Measurements from ENCODE around the gene FAAP100. TPM values are rescaled to one million over a fixed set of nuclear protein-coding genes. Genes with fewer than 3 reads are reported as not detected.

The FAAP100 gene
- total RNA-seq, 1 experiment from 2014 or later, result 54.7 TPM

- TF ChIP-seq ATF1 (CRISPR knock-in tag; IDR thresholded peaks at IDR 0.05), result no peak
- no peak for TF ChIP-seq FOXP1 (CRISPR knock-in tag; IDR thresholded peaks at IDR 0.05; ENCODE audit: borderline replicate concordance)
- TF ChIP-seq ZMAT4 (CRISPR knock-in tag; IDR thresholded peaks at IDR 0.05), result no peak
Observed at GRCh38 chr17:81500047-81500446, 52.1 kb downstream of the FAAP100 start (continued).

GRCh38 chr17:81499601-81499970 lies 52.6 kb downstream of the FAAP100 start:
- POLR2A ChIA-PET, result interaction anchor here (1.2 to 2.1 kb wide), 2 partner anchors 14 to 15 kb away, joined by 7 to 12 read pairs; partner anchors contain the start of gene ACTG1
- H3K9me3 Mint-ChIP-seq, result no peaks in the 10 kb centered on the region
- ATAC-seq (no peak), DNase-seq (ENCODE audit: low spot score) (no peak)
- H3K36me3 Mint-ChIP-seq, result no peaks in the 10 kb centered on the region
- no peak overlapping the region for H3K4me3 Mint-ChIP-seq
- TF ChIP-seq MYBL2 (CRISPR knock-in tag; IDR thresholded peaks at IDR 0.05), result no peak
- no peak for TF ChIP-seq SMAD3 (CRISPR knock-in tag; IDR thresholded peaks at IDR 0.05; ENCODE audit: borderline replicate concordance)
- TF ChIP-seq STAT6 (CRISPR knock-in tag; conservative IDR thresholded peaks at IDR 0.05; ENCODE audit: low read depth), result no peak
- no peak for TF ChIP-seq ZBTB21 (CRISPR knock-in tag; IDR thresholded peaks at IDR 0.05; ENCODE audit: borderline replicate concordance)
- TF ChIP-seq KAT7 (CRISPR knock-in tag; IDR thresholded peaks at IDR 0.05; ENCODE audit: borderline replicate concordance), result no peak
- H3K27ac Mint-ChIP-seq, result no peak overlapping the region
- CTCF ChIA-PET, result interaction anchor here (0.6 to 2.2 kb wide), 7 partner anchors 9 to 256 kb away, joined by 4 to 10 read pairs (median 5); no protein-coding TSS in a partner anchor
- H3K27me3 Mint-ChIP-seq (ENCODE audit: low read depth), result peaks cover 39% of the 10 kb centered on the region
- peaks cover 8% of the 10 kb centered on the region for H3K4me1 Mint-ChIP-seq

- no peak for DNase-seq (ENCODE audit: low spot score)
Observed at GRCh38 chr17:81498953-81499600, 53.1 kb downstream of the FAAP100 start.

More at GRCh38 chr17:81498953-81499600, 53.1 kb downstream of the FAAP100 start:
- H3K4me3 Mint-ChIP-seq, result no peak overlapping the region
- peaks cover 9% of the 10 kb centered on the region for H3K4me1 Mint-ChIP-seq
- no peak for ATAC-seq
- TF ChIP-seq TP53 (CRISPR knock-in tag; IDR thresholded peaks at IDR 0.05) (no peak), ZNF423 (CRISPR knock-in tag; IDR thresholded peaks at IDR 0.05) (no peak), ZNF425 (CRISPR knock-in tag; conservative IDR thresholded peaks at IDR 0.05) (no peak), ZNF317 (CRISPR knock-in tag; IDR thresholded peaks at IDR 0.05; ENCODE audit: borderline replicate concordance, low read depth) (no peak), FOXP1 (CRISPR knock-in tag; IDR thresholded peaks at IDR 0.05; ENCODE audit: borderline replicate concordance) (no peak), PREB (CRISPR knock-in tag; IDR thresholded peaks at IDR 0.05; ENCODE audit: borderline replicate concordance) (no peak), ESRRA (CRISPR knock-in tag; IDR thresholded peaks at IDR 0.05; ENCODE audit: borderline replicate concordance) (no peak), SP1 (CRISPR knock-in tag; conservative IDR thresholded peaks at IDR 0.05) (no peak), ZNF512 (CRISPR knock-in tag; IDR thresholded peaks at IDR 0.05; ENCODE audit: borderline replicate concordance) (no peak), HMGA2 (CRISPR knock-in tag; IDR thresholded peaks at IDR 0.05) (no peak)
- no peaks in the 10 kb centered on the region for H3K36me3 Mint-ChIP-seq
- H3K27me3 Mint-ChIP-seq (ENCODE audit: low read depth), result peaks cover 43% of the 10 kb centered on the region
- H3K27ac Mint-ChIP-seq, result no peak overlapping the region
- ChIA-PET POLR2A (interaction anchor here (1.2 to 2.1 kb wide), 2 partner anchors 14 to 15 kb away, joined by 7 to 12 read pairs; partner anchors contain the start of gene ACTG1), CTCF (interaction anchor here (1.1 to 2.2 kb wide), 3 partner anchors 14 to 24 kb away, joined by 3 to 10 read pairs (median 5); no protein-coding TSS in a partner anchor)
- no peaks in the 10 kb centered on the region for H3K9me3 Mint-ChIP-seq
